Putamen (tissue), 1 donor: Measurements from ENCODE around the gene ANKRD36C.
A peak's percentile ranks its signal among the peaks of the same experiment; 100 is the strongest.
"Not testable (repeated sequence)": the region's sequence is repeated elsewhere in the genome, so short reads cannot be mapped to it uniquely, and the experiment has no call there.

ENCODE experiments used
- DNase-seq: peaks from one replicate; pipeline ENCODE4 v3.0.0-alpha.2; 2016; ENCODE audit warnings: low spot score

Gene ANKRD36C

GRCh38 chr2:95991351-95992094 lies at the start of gene ANKRD36C:
TSS of gene ANKRD36C (minus strand) at chr2:95991824. CDS start at chr2:95991708, 116 bp downstream.
- DNase-seq, result peak; percentile 28

- not testable (repeated sequence) for DNase-seq
Observed at GRCh38 chr2:96035554-96035953, 43.9 kb upstream of the ANKRD36C start.

- DNase-seq, result not testable (repeated sequence)
Observed at GRCh38 chr2:96034792-96035191, 43.2 kb upstream of the ANKRD36C start, which contains the start of gene GPAT2. TSS of gene GPAT2 (minus strand) at chr2:96034916. CDS start at chr2:96032359, 2,557 bp downstream.

- DNase-seq, result not testable (repeated sequence)
Observed at GRCh38 chr2:96033997-96034396, 42.4 kb upstream of the ANKRD36C start.

- DNase-seq, result not testable (repeated sequence)
Observed at GRCh38 chr2:96027725-96028325, 36.2 kb upstream of the ANKRD36C start.

GRCh38 chr2:96025755-96026154 lies 34.1 kb upstream of the ANKRD36C start:
- DNase-seq, result not testable (repeated sequence)

GRCh38 chr2:96025194-96025492 lies 33.5 kb upstream of the ANKRD36C start:
- DNase-seq, result no peak

- peak; percentile 50 for DNase-seq
Observed at GRCh38 chr2:96024336-96025193, 32.9 kb upstream of the ANKRD36C start.

- DNase-seq, result not testable (repeated sequence)
Observed at GRCh38 chr2:96023701-96024100, 32.1 kb upstream of the ANKRD36C start.

- peak; percentile 83 for DNase-seq
Observed at GRCh38 chr2:96022701-96023447, 31.2 kb upstream of the ANKRD36C start.

GRCh38 chr2:96022126-96022525 lies 30.5 kb upstream of the ANKRD36C start:
- not testable (repeated sequence) for DNase-seq

- not testable (repeated sequence) for DNase-seq
Observed at GRCh38 chr2:96021142-96021541, 29.5 kb upstream of the ANKRD36C start.

- not testable (repeated sequence) for DNase-seq
Observed at GRCh38 chr2:96019909-96020590, 28.4 kb upstream of the ANKRD36C start.

- not testable (repeated sequence) for DNase-seq
Observed at GRCh38 chr2:96016321-96016720, 24.7 kb upstream of the ANKRD36C start.

GRCh38 chr2:96012792-96013264 lies 21.2 kb upstream of the ANKRD36C start:
- not testable (repeated sequence) for DNase-seq

GRCh38 chr2:96012086-96012791 lies 20.6 kb upstream of the ANKRD36C start:
- peak; percentile 80 for DNase-seq

GRCh38 chr2:96011129-96011455 lies 19.5 kb upstream of the ANKRD36C start:
- peak; percentile 50 for DNase-seq

GRCh38 chr2:96010320-96011128 lies 18.9 kb upstream of the ANKRD36C start:
- peak; percentile 93 for DNase-seq

GRCh38 chr2:96009833-96010232 lies 18.2 kb upstream of the ANKRD36C start:
- DNase-seq, result not testable (repeated sequence)

- not testable (repeated sequence) for DNase-seq
Observed at GRCh38 chr2:96008051-96008450, 16.4 kb upstream of the ANKRD36C start.
